Stimulated activated CD8-positive, alpha-beta memory T cell treated with anti-CD3 and anti-CD28 coated beads, Interleukin-7, amount 100 ng/mL, for 24 hours (primary cell): ENCODE data around the gene AK4.

ENCODE experiments used
- DNase-seq: peaks from one replicate; pipeline ENCODE4 v3.0.0-alpha.2; 2020; ENCODE audit warnings: low read depth

Gene AK4

GRCh38 chr1:65176591-65176990 is 28.6 kb downstream of the AK4 start:
- no peak for DNase-seq

DNA sequence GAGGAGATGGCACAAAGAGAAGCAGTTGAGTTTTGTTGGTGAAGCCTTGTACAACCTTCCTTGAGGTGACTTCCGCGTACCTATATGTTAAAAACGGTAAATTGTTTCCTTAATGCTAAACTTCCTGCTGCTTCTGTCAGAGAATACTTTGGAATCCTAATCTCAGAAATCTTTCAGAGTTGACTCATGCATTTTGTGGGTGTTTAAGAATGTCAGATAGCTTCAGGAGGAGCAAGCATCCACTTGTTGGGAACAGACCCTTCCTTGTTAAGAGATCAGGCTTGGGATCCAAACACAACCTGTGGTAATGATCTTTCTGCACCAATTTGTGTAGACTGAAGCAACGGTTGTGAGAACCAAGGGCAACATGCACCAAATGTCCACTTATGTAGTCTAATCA is 29.5 kb downstream of the AK4 start:
- DNase-seq = no peak

DNA sequence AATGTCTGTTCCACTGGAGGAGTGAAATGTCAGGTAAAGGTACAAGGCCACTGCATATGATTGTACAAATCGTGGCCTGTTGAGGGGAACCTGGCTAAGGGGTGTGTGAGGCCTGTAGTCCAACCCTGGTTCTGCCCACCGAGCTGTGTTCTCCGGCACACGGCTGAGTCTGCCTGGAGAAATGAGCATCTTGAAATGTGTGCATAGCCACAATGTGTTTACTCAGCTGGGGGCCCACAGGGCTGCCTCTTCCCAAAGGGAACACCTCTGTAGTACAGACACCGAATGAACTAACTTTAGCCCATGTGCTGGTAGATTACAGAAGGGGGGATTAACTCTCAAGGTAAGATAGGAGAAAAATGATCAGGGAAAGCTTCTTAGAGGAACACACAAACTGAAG is 30.2 kb downstream of the AK4 start:
- DNase-seq = no peak

- DNase-seq = no peak
These were observed 31.1 kb downstream of the AK4 start for GRCh38 chr1:65179148-65179547.

GRCh38 chr1:65180977-65181376 is 33.0 kb downstream of the AK4 start:
- DNase-seq = no peak

DNA sequence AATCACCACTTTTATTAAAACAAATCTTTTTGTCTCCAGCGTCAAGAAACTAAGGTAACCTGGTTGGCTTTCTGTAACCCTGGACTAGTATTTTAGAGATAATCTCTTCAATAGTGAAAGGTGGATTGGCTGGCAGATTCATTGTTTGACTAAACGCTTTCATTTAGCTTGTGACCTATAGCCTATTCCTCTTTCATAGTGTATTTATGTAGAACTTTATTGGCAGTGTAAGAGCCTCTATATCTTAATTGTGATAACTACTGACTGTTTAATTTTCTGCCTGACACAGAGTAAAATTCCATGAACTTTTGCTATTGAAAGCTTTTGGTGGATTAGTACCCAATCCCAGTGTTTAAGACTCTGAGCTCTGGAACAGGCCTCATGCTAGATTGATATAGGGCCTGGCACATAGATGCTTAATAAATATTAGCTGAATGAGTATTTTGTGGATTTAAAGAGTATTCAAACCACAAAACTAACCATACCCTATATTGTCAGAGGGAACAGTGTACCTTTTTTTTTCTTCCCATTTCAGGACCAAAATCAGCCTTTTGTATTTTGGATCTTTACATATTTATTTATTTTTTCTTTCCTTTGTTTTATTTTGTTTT is 34.8 kb downstream of the AK4 start:
- DNase-seq = no peak

DNA sequence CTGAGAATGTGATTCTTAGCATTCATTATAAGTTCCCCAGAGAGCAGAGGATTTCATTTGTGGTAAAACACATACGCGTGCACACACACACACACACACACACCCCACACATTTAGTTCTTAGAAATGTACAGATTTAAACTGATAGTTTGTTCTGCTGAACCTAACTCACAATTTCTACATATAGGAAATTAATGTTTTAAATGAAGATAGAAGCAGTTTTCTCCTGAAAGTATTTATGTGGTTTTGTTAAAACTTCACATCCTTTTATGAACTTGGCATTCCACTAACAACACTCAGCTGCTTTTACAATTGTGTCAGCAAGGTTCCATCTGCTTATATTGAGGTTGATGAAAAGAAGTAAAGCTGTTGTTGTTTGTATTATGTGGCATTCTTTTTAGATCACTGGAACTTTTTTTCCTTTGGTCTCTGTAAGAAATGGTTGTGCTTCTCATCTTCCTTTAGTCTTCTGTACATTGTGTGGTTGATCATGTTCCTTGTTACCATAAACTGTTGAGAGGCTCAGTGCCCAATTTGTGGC is 41.6 kb downstream of the AK4 start:
- DNase-seq = no peak

DNA sequence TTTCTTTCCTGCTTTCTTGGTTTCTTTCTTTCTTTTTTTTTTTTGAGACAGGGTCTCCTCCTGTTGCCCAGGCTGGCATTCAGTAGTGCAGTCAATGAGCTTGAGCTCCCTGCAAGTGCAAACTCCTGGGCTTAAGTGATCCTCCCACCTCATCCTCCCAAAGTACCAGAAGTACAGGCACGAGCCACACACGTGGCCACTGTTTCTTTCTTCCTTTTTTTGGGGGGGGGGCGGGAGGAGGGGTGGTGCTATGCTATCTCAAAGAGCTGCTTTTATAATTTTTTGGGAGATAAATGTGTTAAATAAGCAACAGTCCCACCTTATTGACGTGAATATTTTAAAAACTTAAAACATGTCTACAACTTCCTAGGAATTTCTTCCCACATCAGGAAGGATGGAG is 42.2 kb downstream of the AK4 start:
- no peak for DNase-seq

- no peak for DNase-seq
These were observed 45.2 kb downstream of the AK4 start for GRCh38 chr1:65193129-65193695.

GRCh38 chr1:65195495-65196417 is 47.8 kb downstream of the AK4 start:
- no peak for DNase-seq

- no peak for DNase-seq
These were observed 48.9 kb downstream of the AK4 start for GRCh38 chr1:65196926-65197325.

DNA sequence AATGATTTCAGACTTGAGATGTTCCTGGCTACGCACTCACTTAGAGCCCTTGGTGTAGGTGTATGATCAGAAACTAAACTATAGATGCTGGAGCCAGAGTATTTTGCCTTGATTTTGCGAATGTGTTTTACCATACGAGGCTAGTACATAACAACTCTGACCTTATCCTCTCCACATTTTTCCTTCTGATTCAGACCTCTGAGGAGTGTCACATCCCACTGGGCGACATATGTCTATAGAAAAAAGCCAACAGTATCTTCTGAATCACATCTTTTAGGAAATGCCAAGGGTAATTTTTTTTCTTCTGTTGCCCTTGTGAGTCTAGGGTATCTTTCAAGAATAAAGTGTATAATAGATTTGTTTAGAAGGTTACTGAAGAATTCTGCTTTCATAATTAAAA is 49.6 kb downstream of the AK4 start:
- no peak for DNase-seq

- no peak for DNase-seq
These were observed 50.1 kb downstream of the AK4 start for GRCh38 chr1:65198096-65198495.

GRCh38 chr1:65200411-65200810 is 52.4 kb downstream of the AK4 start:
- DNase-seq = no peak

- no peak for DNase-seq
These were observed 58.8 kb downstream of the AK4 start for GRCh38 chr1:65206836-65207235.

DNA sequence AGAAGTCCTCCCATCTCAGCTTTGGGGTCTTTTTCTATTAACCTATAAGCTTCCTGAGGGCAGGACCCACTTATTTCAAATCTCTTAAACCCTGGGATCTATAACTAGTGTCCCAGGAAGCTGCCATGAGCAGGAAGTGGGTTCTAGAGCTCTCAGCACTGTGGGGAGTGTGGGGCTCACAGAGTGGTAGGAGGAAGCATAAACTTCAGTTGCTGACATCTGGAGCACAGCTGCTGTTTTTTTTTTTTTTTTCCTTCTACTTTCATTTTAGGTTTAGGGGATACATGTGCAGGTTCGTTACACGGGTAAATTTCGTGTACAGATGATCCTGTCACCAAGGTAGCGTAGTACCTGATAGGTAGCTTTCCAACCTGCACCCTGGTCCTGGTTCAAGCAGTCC is 59.3 kb downstream of the AK4 start:
- no peak for DNase-seq

DNA sequence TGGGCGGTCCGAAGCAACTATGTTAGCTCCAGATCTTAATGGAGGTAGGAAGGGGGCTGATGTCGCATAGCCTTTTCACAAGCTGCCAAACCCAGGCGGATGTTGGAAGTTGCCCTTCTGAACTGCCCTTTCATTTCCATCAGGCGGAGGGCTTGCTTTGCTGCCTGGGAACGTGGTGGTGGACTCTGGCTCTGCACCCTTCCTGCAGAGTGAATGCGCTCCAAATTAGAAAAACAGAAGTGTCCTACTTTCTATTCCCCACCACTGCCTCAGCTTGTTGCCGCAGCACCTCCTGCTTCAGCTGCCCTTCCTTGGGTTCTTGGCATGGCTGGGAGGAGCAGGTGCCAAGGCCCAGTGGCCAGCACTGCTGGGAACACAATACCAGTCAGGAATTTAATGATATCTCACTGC is 60.6 kb downstream of the AK4 start:
- DNase-seq = no peak

DNA sequence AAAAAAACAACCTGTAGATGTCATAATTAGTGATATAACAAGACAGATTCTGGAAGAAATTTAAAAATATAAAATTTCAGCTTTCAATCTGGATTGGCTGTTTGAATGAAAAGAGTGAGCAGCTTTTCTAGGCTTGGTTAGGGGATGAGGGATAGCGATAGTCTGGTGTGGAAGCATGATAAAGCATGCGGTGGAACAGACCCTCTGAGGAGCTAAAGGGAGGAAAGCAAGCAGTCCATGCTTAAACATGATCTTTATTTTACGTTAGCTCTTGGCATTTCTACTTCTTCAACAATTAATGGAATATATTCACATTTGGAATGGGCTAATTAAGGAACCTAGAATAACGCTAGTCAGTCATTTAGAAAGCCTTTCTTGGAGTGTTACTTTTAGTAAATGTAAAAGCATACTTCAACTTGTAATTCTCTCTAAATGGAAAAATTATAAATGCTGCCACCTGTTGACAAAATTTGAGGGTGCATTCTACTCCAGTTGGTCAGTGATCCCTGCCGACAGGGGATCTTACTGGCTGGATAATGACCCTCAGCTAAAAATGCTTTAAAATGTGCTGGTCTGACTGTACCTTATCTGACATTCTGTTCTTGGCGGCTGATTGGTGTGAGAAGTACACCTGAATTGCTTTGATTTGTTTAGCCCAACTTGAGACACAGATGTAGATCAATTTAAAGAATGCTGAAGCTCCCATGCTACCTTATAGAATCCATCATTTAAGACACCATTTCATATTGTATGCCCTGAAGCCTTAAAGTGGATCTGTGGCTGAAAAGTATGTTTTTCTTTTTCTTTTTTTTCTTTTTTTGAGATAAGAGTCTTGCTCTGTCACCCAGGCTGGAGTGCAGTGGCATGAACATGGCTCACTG is 61.2 kb downstream of the AK4 start:
- DNase-seq = no peak

GRCh38 chr1:65210325-65210724 is 62.3 kb downstream of the AK4 start:
- DNase-seq = no peak

- no peak for DNase-seq
These were observed 63.3 kb downstream of the AK4 start for GRCh38 chr1:65211331-65211730.

- no peak for DNase-seq
These were observed 65.4 kb downstream of the AK4 start for GRCh38 chr1:65213271-65214023.
